Inflammatory macrophage treated with lipopolysaccharide for 1 hour (primary cell): Measurements from ENCODE around the gene SIGLEC11.
A peak's percentile ranks its signal among the peaks of the same experiment; 100 is the strongest.
"Not testable (repeated sequence)": the region's sequence is repeated elsewhere in the genome, so short reads cannot be mapped to it uniquely, and the experiment has no call there.

Source experiments
- DNase-seq, 2 donors: peaks; one replicate each; pipeline ENCODE4 v3.0.0-alpha.2; 2020 to 2022

SIGLEC11 gene

GRCh38 chr19:49981603-49982593 is 20.9 kb upstream of the SIGLEC11 start:
- no peak for DNase-seq

GRCh38 chr19:49978324-49978723 is 17.4 kb upstream of the SIGLEC11 start:
- no peak for DNase-seq

GRCh38 chr19:49977881-49978280 is 16.9 kb upstream of the SIGLEC11 start:
- DNase-seq, result no peak

- DNase-seq, result no peak
Measured at GRCh38 chr19:49977076-49977475, 16.1 kb upstream of the SIGLEC11 start.

- no peak for DNase-seq
Measured at GRCh38 chr19:49976496-49976895, 15.5 kb upstream of the SIGLEC11 start.

GRCh38 chr19:49975051-49975450 is 14.1 kb upstream of the SIGLEC11 start:
- no peak for DNase-seq

- peak; percentile 31 to 48 for DNase-seq
Measured at GRCh38 chr19:49973987-49974386, 13.0 kb upstream of the SIGLEC11 start.

- no peak for DNase-seq
Measured at GRCh38 chr19:49972841-49973240, 11.9 kb upstream of the SIGLEC11 start.

GRCh38 chr19:49971991-49972411 is 11.0 kb upstream of the SIGLEC11 start:
- no peak for DNase-seq

- peak; percentile 45 to 52 for DNase-seq
Measured at GRCh38 chr19:49969355-49969754, 8.4 kb upstream of the SIGLEC11 start.

GRCh38 chr19:49968279-49968922 is 7.4 kb upstream of the SIGLEC11 start:
- peak; percentile 70 to 77 for DNase-seq

GRCh38 chr19:49959892-49960291 is 1.1 kb downstream of the SIGLEC11 start:
- not testable (repeated sequence) for DNase-seq

- DNase-seq, result not testable (repeated sequence)
Measured at GRCh38 chr19:49958596-49958995, 2.4 kb downstream of the SIGLEC11 start.

GRCh38 chr19:49958144-49958543 is 2.8 kb downstream of the SIGLEC11 start:
- not testable (repeated sequence) for DNase-seq

GRCh38 chr19:49957262-49957915 is 3.6 kb downstream of the SIGLEC11 start:
- DNase-seq, result no peak

GRCh38 chr19:49956115-49956495 is 4.9 kb downstream of the SIGLEC11 start:
- DNase-seq, result no peak

GRCh38 chr19:49954933-49955332 is 6.0 kb downstream of the SIGLEC11 start:
- DNase-seq, result no peak

GRCh38 chr19:49954092-49954829 is 6.7 kb downstream of the SIGLEC11 start:
- DNase-seq, result peak; percentile 64 to 78

- peak; percentile 53 to 59 for DNase-seq
Measured at GRCh38 chr19:49953416-49953815, 7.6 kb downstream of the SIGLEC11 start.

GRCh38 chr19:49952906-49953305 is 8.1 kb downstream of the SIGLEC11 start:
- no peak for DNase-seq

GRCh38 chr19:49952479-49952836 is 8.5 kb downstream of the SIGLEC11 start:
- no peak for DNase-seq

- DNase-seq, result no peak
Measured at GRCh38 chr19:49951806-49952478, 9.0 kb downstream of the SIGLEC11 start.
